HG03575 (cell line): ENCODE results near the gene VPS37D.
"Not testable (repeated sequence)": the region's sequence is repeated elsewhere in the genome, so short reads cannot be mapped to it uniquely, and the experiment has no call there.

Source experiments
- ATAC-seq: cut with Tn5 transposase; IDR thresholded peaks from one replicate; pipeline ENCODE4 v1.9.1; 2021; ENCODE audit not compliant: unreplicated experiment, insufficient number of reproducible peaks, low FRiP score; ENCODE audit errors: extremely low read depth

VPS37D gene

GRCh38 chr7:73701357-73701995 lies 33.8 kb downstream of the VPS37D start:
- ATAC-seq: no peak

GRCh38 chr7:73702226-73702625 lies 34.6 kb downstream of the VPS37D start:
- no peak for ATAC-seq

- no peak for ATAC-seq
These were observed 35.0 kb downstream of the VPS37D start for GRCh38 chr7:73702665-73703064.

GRCh38 chr7:73703225-73703624 lies 35.6 kb downstream of the VPS37D start:
- ATAC-seq: no peak

GRCh38 chr7:73703757-73704639 lies 36.4 kb downstream of the VPS37D start:
- ATAC-seq: no peak

GRCh38 chr7:73704640-73705550 lies 37.3 kb downstream of the VPS37D start:
- ATAC-seq: no peak

GRCh38 chr7:73705551-73705920 lies 37.9 kb downstream of the VPS37D start:
- ATAC-seq: no peak

- no peak for ATAC-seq
These were observed 38.8 kb downstream of the VPS37D start for GRCh38 chr7:73706126-73707044.

GRCh38 chr7:73707045-73707631 lies 39.5 kb downstream of the VPS37D start:
- no peak for ATAC-seq

GRCh38 chr7:73708961-73709549 lies 41.4 kb downstream of the VPS37D start:
- ATAC-seq: no peak

- ATAC-seq: no peak
These were observed 45.1 kb downstream of the VPS37D start for GRCh38 chr7:73712773-73713172.

- not testable (repeated sequence) for ATAC-seq
These were observed 45.7 kb downstream of the VPS37D start for GRCh38 chr7:73713319-73713718.

GRCh38 chr7:73715648-73716317 lies 48.2 kb downstream of the VPS37D start:
- no peak for ATAC-seq

GRCh38 chr7:73716318-73716890 lies 48.8 kb downstream of the VPS37D start:
- no peak for ATAC-seq

- ATAC-seq: no peak
These were observed 49.6 kb downstream of the VPS37D start for GRCh38 chr7:73717025-73717807.

- no peak for ATAC-seq
These were observed 50.4 kb downstream of the VPS37D start for GRCh38 chr7:73717991-73718405.
